PC-9 (cell line): Measurements from ENCODE around the gene UBE4B. TPM values are rescaled to one million over a fixed set of nuclear protein-coding genes. Genes with fewer than 3 reads are reported as not detected.

Experiments used
- BruUV-seq: library from RNA; stranded (reverse); fragments of 400-500 nt; replicated peaks from 2 replicates; lab custom pipeline; 2021; lab: Mats Ljungman, UMichigan
- CTCF ChIA-PET: fragments of 300-600 bp; sonication (Branson Sonifier 250); formaldehyde crosslinking; loops from one replicate; lab custom pipeline; 2022; ENCODE audit warnings: antibody characterized with exemption; lab: Charles Lee
- POLR2A ChIA-PET: fragments of 300-600 bp; sonication (Branson Sonifier 250); formaldehyde crosslinking; loops from one replicate; lab custom pipeline; 2022; ENCODE audit warnings: antibody characterized with exemption; ENCODE audit not compliant: unreplicated experiment; lab: Charles Lee
- DNase-seq, 2 experiments: peaks; one replicate each; pipeline versions ENCODE4 v3.0.0 to v3.0.0-alpha.2; 2015 to 2022; ENCODE audit warnings: mixed read lengths in 1 of 2
- H2AFZ ChIP-seq: fragments of 200-600 bp; sonication (generic); 2 replicates; pipeline ENCODE4 v1.8.1; 2017; ENCODE audit warnings: antibody characterized with exemption
- H3F3A ChIP-seq: fragments of 200-600 bp; sonication (generic); 2 replicates; pipeline ENCODE4 v1.8.1; 2017; ENCODE audit warnings: antibody characterized with exemption, mild to moderate bottlenecking, low read depth; ENCODE audit not compliant: insufficient read depth
- H3K27ac ChIP-seq: fragments of 200-600 bp; sonication (generic); 2 replicates; pipeline ENCODE4 v1.6.1; 2016; ENCODE audit warnings: mixed run types
- H3K27me3 ChIP-seq: fragments of 200-600 bp; sonication (generic); 2 replicates; pipeline ENCODE4 v1.6.1; 2016; ENCODE audit warnings: low read depth, mixed run types; ENCODE audit not compliant: insufficient read depth
- H3K36me3 ChIP-seq: fragments of 200-600 bp; sonication (generic); 2 replicates; pipeline ENCODE4 v1.6.1; 2016; ENCODE audit warnings: low read depth, mixed run types
- H3K4me1 ChIP-seq: fragments of 200-600 bp; sonication (generic); replicated peaks from 2 replicates; pipeline ENCODE4 v1.6.1; 2016; ENCODE audit warnings: mixed run types; ENCODE audit not compliant: insufficient read depth
- H3K4me2 ChIP-seq: fragments of 200-600 bp; sonication (generic); 2 replicates; pipeline ENCODE4 v1.6.1; 2017; ENCODE audit warnings: mixed run types
- H3K4me3 ChIP-seq: fragments of 200-600 bp; sonication (generic); 2 replicates; pipeline ENCODE4 v1.6.1; 2016; ENCODE audit warnings: mixed run types
- H3K79me2 ChIP-seq: fragments of 200-600 bp; sonication (generic); 2 replicates; pipeline ENCODE4 v1.6.1; 2017; ENCODE audit warnings: low read depth, mixed run types
- H3K9me2 ChIP-seq: fragments of 200-600 bp; sonication (generic); 2 replicates; pipeline ENCODE4 v1.8.1; 2017; ENCODE audit warnings: mild to moderate bottlenecking; ENCODE audit not compliant: insufficient read depth
- H3K9me3 ChIP-seq: fragments of 200-600 bp; sonication (generic); 2 replicates; pipeline ENCODE4 v1.8.1; 2016; ENCODE audit warnings: low read depth; ENCODE audit not compliant: insufficient read depth
- H4K20me1 ChIP-seq: fragments of 200-600 bp; sonication (generic); 2 replicates; pipeline ENCODE4 v1.8.1; 2017; ENCODE audit not compliant: insufficient read depth
- CTCF ChIP-seq: fragments of 200-600 bp; sonication (generic); conservative IDR thresholded peaks from 2 replicates; pipeline ENCODE4 v1.6.1; 2017; ENCODE audit warnings: mixed run types, antibody characterized with exemption, mild to moderate bottlenecking, moderate library complexity
- EZH2 ChIP-seq: fragments of 200-600 bp; sonication (generic); IDR thresholded peaks from 2 replicates; pipeline ENCODE4 v1.8.0; 2017; ENCODE audit warnings: antibody characterized with exemption, low read depth
- intact Hi-C: fragments of 100-400 bp; cut with micrococcal nuclease; formaldehyde crosslinking; loops from one replicate; pipeline ENCODE4 v1.10.0; 2022; ENCODE audit not compliant: unreplicated experiment
- total RNA-seq: library from RNA; stranded (reverse); gene quantifications from 2 replicates; pipeline ENCODE4 v1.2.3, GENCODE V29; 2021

The UBE4B gene
- total RNA-seq, 1 experiment from 2014 or later = 59.1 TPM

- H3K27me3 ChIP-seq = no peaks in the 10 kb centered on the region
- no peak for DNase-seq
- no peaks in the 10 kb centered on the region for H3K4me1 ChIP-seq
- H3F3A ChIP-seq = no peaks in the 10 kb centered on the region
- H3K36me3 ChIP-seq = no peaks in the 10 kb centered on the region
- ChIA-PET CTCF (interaction anchor here (0.6 kb wide), 2 partner anchors 224 to 241 kb away, joined by 3 to 9 read pairs; no protein-coding TSS in a partner anchor), POLR2A (interaction anchor here (0.6 kb wide), 1 partner anchor 28 kb away, joined by 6 read pairs; no protein-coding TSS in a partner anchor)
- H3K9me2 ChIP-seq = no peaks in the 10 kb centered on the region
- no peak overlapping the region for H3K27ac ChIP-seq
- intact Hi-C loops = no loop called here
- no peak overlapping the region for H3K4me2 ChIP-seq
- no TSS peak for BruUV-seq
- no peak for TF ChIP-seq CTCF
- TF ChIP-seq EZH2 = no peak
- H3K79me2 ChIP-seq = no peaks in the 10 kb centered on the region
- no peaks in the 10 kb centered on the region for H3K9me3 ChIP-seq
- H4K20me1 ChIP-seq = no peaks in the 10 kb centered on the region
- H2AFZ ChIP-seq = no peak overlapping the region
- H3K4me3 ChIP-seq = no peak overlapping the region
Measured at GRCh38 chr1:10160907-10161490, 128.2 kb downstream of the UBE4B start.

GRCh38 chr1:10161541-10162290, 129.0 kb downstream of the UBE4B start:
- H3K4me2 ChIP-seq = no peak overlapping the region
- TF ChIP-seq CTCF (no peak), EZH2 (no peak)
- BruUV-seq = no TSS peak
- H3K36me3 ChIP-seq = no peaks in the 10 kb centered on the region
- H3K79me2 ChIP-seq = no peaks in the 10 kb centered on the region
- intact Hi-C loops = no loop called here
- no peaks in the 10 kb centered on the region for H3K9me2 ChIP-seq
- H2AFZ ChIP-seq = no peak overlapping the region
- no peaks in the 10 kb centered on the region for H4K20me1 ChIP-seq
- H3K4me3 ChIP-seq = no peak overlapping the region
- H3K4me1 ChIP-seq = no peaks in the 10 kb centered on the region
- POLR2A ChIA-PET = no interaction called here
- DNase-seq = no peak
- no peaks in the 10 kb centered on the region for H3K27me3 ChIP-seq
- CTCF ChIA-PET = no interaction called here
- H3K27ac ChIP-seq = no peak overlapping the region
- H3F3A ChIP-seq = no peaks in the 10 kb centered on the region
- H3K9me3 ChIP-seq = no peaks in the 10 kb centered on the region

GRCh38 chr1:10168912-10169514, 136.3 kb downstream of the UBE4B start:
- intact Hi-C loops = no loop called here
- Histone ChIP-seq H3K4me3 (no peak overlapping the region), H3K4me2 (no peak overlapping the region), H3K9me3 (no peaks in the 10 kb centered on the region), H2AFZ (no peak overlapping the region), H3K79me2 (no peaks in the 10 kb centered on the region), H3F3A (no peaks in the 10 kb centered on the region), H3K27ac (no peak overlapping the region), H3K4me1 (no peaks in the 10 kb centered on the region), H4K20me1 (no peaks in the 10 kb centered on the region), H3K36me3 (no peaks in the 10 kb centered on the region), H3K9me2 (no peaks in the 10 kb centered on the region), H3K27me3 (no peaks in the 10 kb centered on the region)
- POLR2A ChIA-PET = no interaction called here
- no peak for TF ChIP-seq CTCF
- TF ChIP-seq EZH2 = no peak
- CTCF ChIA-PET = no interaction called here
- no peak for DNase-seq
- no TSS peak for BruUV-seq
